Liver (tissue), 9 donors: Measurements from ENCODE around the gene HIVEP3. TPM values are rescaled to one million over a fixed set of nuclear protein-coding genes. Genes with fewer than 3 reads are reported as not detected.

Source experiments
- DNase-seq: peaks from one replicate; pipeline ENCODE4 v3.0.0-alpha.2; 2017; ENCODE audit warnings: low spot score
- H3K27ac ChIP-seq, 2 donors: one replicate each; pipeline ENCODE4 v1.7.0; 2013; ENCODE audit warnings: inconsistent platforms in 2 of 2, low read length in 2 of 2, control low read depth in 1 of 2, low read depth in 1 of 2, mild to moderate bottlenecking in 1 of 2
- H3K27me3 ChIP-seq, 4 donors: one replicate each; pipeline versions ENCODE4 v1.6.1 to v1.7.0; 2013; ENCODE audit warnings: low read length in 3 of 4, inconsistent platforms in 1 of 4, mild to moderate bottlenecking in 1 of 4, moderate library complexity in 1 of 4; ENCODE audit not compliant: control insufficient read depth in 4 of 4, insufficient read depth in 4 of 4
- H3K36me3 ChIP-seq, 4 donors: one replicate each; pipeline versions ENCODE4 v1.6.1 to v1.7.0; 2013; ENCODE audit warnings: low read length in 3 of 4, mild to moderate bottlenecking in 3 of 4, low read depth in 1 of 4, moderate library complexity in 1 of 4; ENCODE audit not compliant: control insufficient read depth in 4 of 4, insufficient read depth in 3 of 4
- H3K4me1 ChIP-seq, 4 donors: one replicate each; pipeline versions ENCODE4 v1.6.1 to v1.7.0; 2013; ENCODE audit warnings: low read length in 3 of 4, mild to moderate bottlenecking in 3 of 4, moderate library complexity in 1 of 4; ENCODE audit not compliant: control insufficient read depth in 4 of 4, insufficient read depth in 4 of 4
- H3K4me3 ChIP-seq, 3 donors: one replicate each; pipeline versions ENCODE4 v1.6.1 to v1.7.0; 2013; ENCODE audit warnings: low read length in 3 of 3, control low read depth in 1 of 3, low read depth in 1 of 3, mild to moderate bottlenecking in 1 of 3
- H3K9ac ChIP-seq, 2 donors: one replicate each; pipeline ENCODE4 v1.7.0; 2013; ENCODE audit warnings: low read length in 2 of 2, mild to moderate bottlenecking in 2 of 2, moderate library complexity in 2 of 2, control low read depth in 1 of 2, low read depth in 1 of 2
- H3K9me3 ChIP-seq, 4 donors: one replicate each; pipeline versions ENCODE4 v1.6.1 to v1.7.0; 2013; ENCODE audit warnings: low read length in 3 of 4; ENCODE audit not compliant: control insufficient read depth in 4 of 4
- CTCF ChIP-seq: fragments of 150-350 bp; IDR thresholded peaks from 2 replicates; pipeline ENCODE4 v1.5.1; 2017; ENCODE audit warnings: improper control_type of control experiment, low read depth, low read length; ENCODE audit not compliant: missing input control
- EGR1 ChIP-seq, 2 donors: IDR thresholded peaks; 2 replicates each; pipeline ENCODE4 v1.6.1; 2016 to 2018; ENCODE audit warnings: antibody characterized with exemption in 2 of 2, low read depth in 2 of 2
- FOXA1 ChIP-seq: IDR thresholded peaks from 2 replicates; pipeline ENCODE4 v1.6.1; 2016; ENCODE audit warnings: antibody characterized with exemption
- FOXA2 ChIP-seq: IDR thresholded peaks from 2 replicates; pipeline ENCODE4 v1.6.1; 2016; ENCODE audit warnings: antibody characterized with exemption
- GABPA ChIP-seq, 2 donors: IDR thresholded peaks in 1 of 2; conservative IDR thresholded peaks in 1 of 2; 2 replicates each; pipeline ENCODE4 v1.6.1; 2016; ENCODE audit warnings: antibody characterized with exemption in 2 of 2, mild to moderate bottlenecking in 1 of 2, moderate library complexity in 1 of 2
- HNF4A ChIP-seq, 2 donors: conservative IDR thresholded peaks; 2 replicates each; pipeline ENCODE4 v1.6.1; 2016; ENCODE audit warnings: antibody characterized with exemption in 2 of 2, mild to moderate bottlenecking in 2 of 2
- HNF4G ChIP-seq: IDR thresholded peaks from 2 replicates; pipeline ENCODE4 v1.6.1; 2016; ENCODE audit warnings: antibody characterized with exemption
- JUND ChIP-seq, 2 donors: IDR thresholded peaks; 2 replicates each; pipeline ENCODE4 v1.6.1; 2016; ENCODE audit warnings: antibody characterized with exemption in 2 of 2
- NR2F2 ChIP-seq: IDR thresholded peaks from 2 replicates; pipeline ENCODE4 v1.6.1; 2016; ENCODE audit warnings: antibody characterized with exemption
- RAD21 ChIP-seq, 2 donors: IDR thresholded peaks; 2 replicates each; pipeline ENCODE4 v1.6.1; 2016; ENCODE audit warnings: antibody characterized with exemption in 2 of 2, mild to moderate bottlenecking in 2 of 2
- RXRA ChIP-seq, 2 donors: IDR thresholded peaks; 2 replicates each; pipeline ENCODE4 v1.6.1; 2017 to 2018; ENCODE audit warnings: antibody characterized with exemption in 2 of 2, mild to moderate bottlenecking in 1 of 2
- TAF1 ChIP-seq: conservative IDR thresholded peaks from 2 replicates; pipeline ENCODE4 v1.6.1; 2016; ENCODE audit warnings: antibody characterized with exemption, mild to moderate bottlenecking
- YY1 ChIP-seq: IDR thresholded peaks from 2 replicates; pipeline ENCODE4 v1.6.1; 2016; ENCODE audit warnings: antibody characterized with exemption, mild to moderate bottlenecking
- ZBTB33 ChIP-seq: IDR thresholded peaks from 2 replicates; pipeline ENCODE4 v1.6.1; 2016; ENCODE audit warnings: antibody characterized with exemption
- WGBS: extraction: QIAGEN DNeasy Blood & Tissue Kit; methylation state at CpG from one replicate; pipeline ENCODE4 v1.1.7; 2013; 5-methylcytosine and 5-hydroxymethylcytosine counted together
- polyA plus RNA-seq, 2 donors: library from polyadenylated mRNA; stranded (reverse) in 1 of 2; unstranded in 1 of 2; fragments of 200-250 nt in 1 of 2; fragments of >200 nt in 1 of 2; fragmentation: Nextera tagmentation in 1 of 2; extraction: Ambion mirVana in 1 of 2; gene quantifications; one replicate each; pipeline versions ENCODE4 v1.2.1 to v1.2.3, GENCODE V29; 2013 to 2015
- total RNA-seq, 2 donors: library from RNA; depleted of rRNA; stranded (reverse); fragments of >200 nt; gene quantifications; one replicate each; pipeline ENCODE4 v1.2.3, GENCODE V29; 2014
- TF ChIP-seq, protein P1 (sequence below): IDR thresholded peaks from 2 replicates; pipeline ENCODE4 v1.6.1; 2016; ENCODE audit warnings: antibody characterized with exemption
- TF ChIP-seq, protein P2 (sequence below): IDR thresholded peaks from 2 replicates; pipeline ENCODE4 v1.6.1; 2016; ENCODE audit warnings: antibody characterized with exemption, mild to moderate bottlenecking
- TF ChIP-seq, protein P3 (sequence below): IDR thresholded peaks from 2 replicates; pipeline ENCODE4 v1.6.1; 2016; ENCODE audit warnings: antibody characterized with exemption
- donor health status: healthy.
- donor health status: healthy.
- donor health status: healthy.
- donor health status: healthy.
- donor health status: healthy.

The HIVEP3 gene
- total and polyA plus RNA-seq, 4 donors, result 0.93 to 1.6 (median 1.4) TPM

DNA sequence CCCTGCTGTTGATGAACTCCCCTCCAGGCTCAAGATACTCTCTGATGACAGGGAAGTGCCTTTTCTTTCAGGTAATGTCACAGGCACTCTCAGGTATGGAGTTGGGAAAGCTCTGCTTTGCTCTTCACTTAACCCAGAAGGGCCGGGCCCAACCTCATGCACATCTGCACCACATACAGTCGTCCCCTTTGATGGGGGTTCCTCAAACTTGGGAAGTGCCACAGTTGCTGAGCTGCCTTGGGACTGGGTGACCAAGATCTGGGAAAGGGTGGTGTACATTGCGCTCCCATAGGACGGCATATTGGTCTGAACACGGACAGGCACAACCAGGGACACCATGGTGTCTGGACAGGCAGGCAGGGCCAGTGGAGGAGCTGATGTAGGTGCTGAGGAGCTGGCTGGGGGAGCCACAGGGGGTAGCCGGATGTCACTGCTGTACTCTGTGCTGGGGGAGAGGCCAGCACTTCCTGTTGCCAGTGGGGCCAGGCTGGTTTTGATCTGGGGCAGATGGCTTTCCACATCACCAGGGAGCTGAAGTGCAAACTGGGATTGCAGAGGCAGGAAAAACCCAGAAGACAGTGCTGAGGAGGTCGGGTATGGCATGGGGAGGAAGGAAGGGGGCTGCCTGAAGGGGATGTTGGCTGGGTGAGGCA is 338.1 kb downstream of the HIVEP3 start:
- no peak for DNase-seq
- Histone ChIP-seq H3K4me3 (no peak overlapping the region), H3K4me1 (no peaks in the 10 kb centered on the region), H3K27ac (no peak overlapping the region), H3K36me3 (no peaks in the 10 kb centered on the region), H3K9me3 (no peaks in the 10 kb centered on the region), H3K9ac (no peak overlapping the region), H3K27me3 (no peaks in the 10 kb centered on the region)
- WGBS, result 88% methylated on average over 7 of the region's 7 CpGs
- no peak for TF ChIP-seq EGR1 (IDR thresholded peaks at IDR 0.05; ENCODE audit: low read depth in 2 of 2)
- no peak for TF ChIP-seq NR2F2
- TF ChIP-seq HNF4G, result no peak
- TF ChIP-seq HNF4A (conservative IDR thresholded peaks at IDR 0.05), result no peak
- no peak for TF ChIP-seq JUND (IDR thresholded peaks at IDR 0.05)
- no peak for TF ChIP-seq FOXA2
- TF ChIP-seq, protein P1, sequence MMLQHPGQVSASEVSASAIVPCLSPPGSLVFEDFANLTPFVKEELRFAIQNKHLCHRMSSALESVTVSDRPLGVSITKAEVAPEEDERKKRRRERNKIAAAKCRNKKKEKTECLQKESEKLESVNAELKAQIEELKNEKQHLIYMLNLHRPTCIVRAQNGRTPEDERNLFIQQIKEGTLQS, result no peak
- TF ChIP-seq, protein P2, sequence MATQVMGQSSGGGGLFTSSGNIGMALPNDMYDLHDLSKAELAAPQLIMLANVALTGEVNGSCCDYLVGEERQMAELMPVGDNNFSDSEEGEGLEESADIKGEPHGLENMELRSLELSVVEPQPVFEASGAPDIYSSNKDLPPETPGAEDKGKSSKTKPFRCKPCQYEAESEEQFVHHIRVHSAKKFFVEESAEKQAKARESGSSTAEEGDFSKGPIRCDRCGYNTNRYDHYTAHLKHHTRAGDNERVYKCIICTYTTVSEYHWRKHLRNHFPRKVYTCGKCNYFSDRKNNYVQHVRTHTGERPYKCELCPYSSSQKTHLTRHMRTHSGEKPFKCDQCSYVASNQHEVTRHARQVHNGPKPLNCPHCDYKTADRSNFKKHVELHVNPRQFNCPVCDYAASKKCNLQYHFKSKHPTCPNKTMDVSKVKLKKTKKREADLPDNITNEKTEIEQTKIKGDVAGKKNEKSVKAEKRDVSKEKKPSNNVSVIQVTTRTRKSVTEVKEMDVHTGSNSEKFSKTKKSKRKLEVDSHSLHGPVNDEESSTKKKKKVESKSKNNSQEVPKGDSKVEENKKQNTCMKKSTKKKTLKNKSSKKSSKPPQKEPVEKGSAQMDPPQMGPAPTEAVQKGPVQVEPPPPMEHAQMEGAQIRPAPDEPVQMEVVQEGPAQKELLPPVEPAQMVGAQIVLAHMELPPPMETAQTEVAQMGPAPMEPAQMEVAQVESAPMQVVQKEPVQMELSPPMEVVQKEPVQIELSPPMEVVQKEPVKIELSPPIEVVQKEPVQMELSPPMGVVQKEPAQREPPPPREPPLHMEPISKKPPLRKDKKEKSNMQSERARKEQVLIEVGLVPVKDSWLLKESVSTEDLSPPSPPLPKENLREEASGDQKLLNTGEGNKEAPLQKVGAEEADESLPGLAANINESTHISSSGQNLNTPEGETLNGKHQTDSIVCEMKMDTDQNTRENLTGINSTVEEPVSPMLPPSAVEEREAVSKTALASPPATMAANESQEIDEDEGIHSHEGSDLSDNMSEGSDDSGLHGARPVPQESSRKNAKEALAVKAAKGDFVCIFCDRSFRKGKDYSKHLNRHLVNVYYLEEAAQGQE, result no peak
- no peak for TF ChIP-seq RXRA (IDR thresholded peaks at IDR 0.05)
- TF ChIP-seq, protein P3, sequence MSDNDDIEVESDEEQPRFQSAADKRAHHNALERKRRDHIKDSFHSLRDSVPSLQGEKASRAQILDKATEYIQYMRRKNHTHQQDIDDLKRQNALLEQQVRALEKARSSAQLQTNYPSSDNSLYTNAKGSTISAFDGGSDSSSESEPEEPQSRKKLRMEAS, result no peak
- no peak for TF ChIP-seq YY1
- no peak for TF ChIP-seq RAD21 (IDR thresholded peaks at IDR 0.05)
- TF ChIP-seq TAF1, result no peak
- no peak for TF ChIP-seq ZBTB33
- no peak for TF ChIP-seq GABPA (IDR thresholded peaks at IDR 0.05 in 1 of 2, conservative IDR thresholded peaks at IDR 0.05 in 1 of 2)
- no peak for TF ChIP-seq CTCF
- no peak for TF ChIP-seq FOXA1
